PC-9 (cell line): ENCODE measurements around the gene CFAP74.

Source experiments
- CTCF ChIP-seq: fragments of 200-600 bp; sonication (generic); conservative IDR thresholded peaks from 2 replicates; pipeline ENCODE4 v1.6.1; 2017; ENCODE audit warnings: mixed run types, antibody characterized with exemption, mild to moderate bottlenecking, moderate library complexity
- EZH2 ChIP-seq: fragments of 200-600 bp; sonication (generic); IDR thresholded peaks from 2 replicates; pipeline ENCODE4 v1.8.0; 2017; ENCODE audit warnings: antibody characterized with exemption, low read depth

- TF ChIP-seq EZH2 (no peak), CTCF (no peak)
Measured at GRCh38 chr1:2024451-2024850, 20.9 kb upstream of the CFAP74 start.
